ENCODE data around the gene YPEL4.

The YPEL4 gene

GRCh38 chr11:57662893-57663292, 13.2 kb upstream of the YPEL4 start:
- DNase-seq (ENCODE audit: low spot score) = no peak
- in situ Hi-C loops (cut with MboI; ENCODE audit: low sequenced_read_pairs, unreplicated experiment) = loop anchor here (25.0 kb wide), 2 partner anchors 149 to 849 kb away; partner anchors contain the start of gene OR5B21
- peak; percentile 36 for TF ChIP-seq CTCF (IDR thresholded peaks at IDR 0.05; ENCODE audit: borderline replicate concordance, control extremely low read depth, extremely low read depth, insufficient read depth, missing control alignments)

- DNase-seq (ENCODE audit: low spot score) = no peak
- in situ Hi-C loops (cut with MboI; ENCODE audit: low sequenced_read_pairs, unreplicated experiment) = loop anchor here (25.0 kb wide), 2 partner anchors 153 to 853 kb away; partner anchors contain the start of gene OR5B21
- TF ChIP-seq CTCF (IDR thresholded peaks at IDR 0.05; ENCODE audit: borderline replicate concordance, control extremely low read depth, extremely low read depth, insufficient read depth, missing control alignments) = no peak
These were observed 10.0 kb upstream of the YPEL4 start for GRCh38 chr11:57659669-57660068.

- DNase-seq (ENCODE audit: low spot score) = no peak
- in situ Hi-C loops (cut with MboI; ENCODE audit: low sequenced_read_pairs, unreplicated experiment) = loop anchor here (25.0 kb wide), 2 partner anchors 154 to 854 kb away; partner anchors contain the start of gene OR5B21
- no peak for TF ChIP-seq CTCF (IDR thresholded peaks at IDR 0.05; ENCODE audit: borderline replicate concordance, control extremely low read depth, extremely low read depth, insufficient read depth, missing control alignments)
These were observed 8.3 kb upstream of the YPEL4 start for GRCh38 chr11:57658023-57658361.

- DNase-seq (ENCODE audit: low spot score) = peak; percentile 96
These were observed 7.7 kb upstream of the YPEL4 start, which contains the start of gene CLP1 for GRCh38 chr11:57657194-57658022. Gene CLP1, plus strand, starts transcription at chr11:57657762. Its CDS starts 1,715 bp downstream, at chr11:57659477.

GRCh38 chr11:57656885-57657193, 7.1 kb upstream of the YPEL4 start:
- no peak for DNase-seq (ENCODE audit: low spot score)
- TF ChIP-seq CTCF (IDR thresholded peaks at IDR 0.05; ENCODE audit: borderline replicate concordance, control extremely low read depth, extremely low read depth, insufficient read depth, missing control alignments) = no peak
- in situ Hi-C loops (cut with MboI; ENCODE audit: low sequenced_read_pairs, unreplicated experiment) = loop anchor here (25.0 kb wide), 2 partner anchors 155 to 855 kb away; partner anchors contain the start of gene OR5B21

More at GRCh38 chr11:57657194-57658022, 7.7 kb upstream of the YPEL4 start, which contains the start of gene CLP1:
- no peak for TF ChIP-seq CTCF (IDR thresholded peaks at IDR 0.05; ENCODE audit: borderline replicate concordance, control extremely low read depth, extremely low read depth, insufficient read depth, missing control alignments)
- in situ Hi-C loops (cut with MboI; ENCODE audit: low sequenced_read_pairs, unreplicated experiment) = loop anchor here (25.0 kb wide), 2 partner anchors 155 to 855 kb away; partner anchors contain the start of gene OR5B21

GRCh38 chr11:57653163-57653562, 3.5 kb upstream of the YPEL4 start:
- no peak for DNase-seq (ENCODE audit: low spot score)
- in situ Hi-C loops (cut with MboI; ENCODE audit: low sequenced_read_pairs, unreplicated experiment) = loop anchor here (25.0 kb wide), 2 partner anchors 159 to 859 kb away; partner anchors contain the start of gene OR5B21
- no peak for TF ChIP-seq CTCF (IDR thresholded peaks at IDR 0.05; ENCODE audit: borderline replicate concordance, control extremely low read depth, extremely low read depth, insufficient read depth, missing control alignments)
